Left lung (tissue), 10 donors: ENCODE results near the gene PDE8B. TPM values are rescaled to one million over a fixed set of nuclear protein-coding genes. Genes with fewer than 3 reads are reported as not detected.
A peak's percentile ranks its signal among the peaks of the same experiment; 100 is the strongest.

Source experiments
- ATAC-seq: fragments of 200-7000 bp; cut with Tn5 transposase; one replicate; pipeline ENCODE4 v1.9.1; 2020; ENCODE audit warnings: moderate library complexity
- DNase-seq, 4 donors: peaks; one replicate each; pipeline ENCODE4 v3.0.0-alpha.2; 2013 to 2020
- H3K27ac ChIP-seq, 2 donors: fragments of 200-600 bp; sonication (generic) in 1 of 2; one replicate each; pipeline versions ENCODE4 v1.5.0 to v1.8.0; 2020 to 2021
- H3K27me3 ChIP-seq, 2 donors: fragments of 200-600 bp; sonication (generic) in 1 of 2; one replicate each; pipeline versions ENCODE4 v1.5.0 to v1.8.0; 2020 to 2021
- H3K36me3 ChIP-seq, 2 donors: fragments of 200-600 bp; sonication (generic) in 1 of 2; one replicate each; pipeline versions ENCODE4 v1.5.0 to v1.8.0; 2020 to 2021
- H3K4me1 ChIP-seq, 2 donors: fragments of 200-600 bp; one replicate each; pipeline ENCODE4 v1.8.0; 2021
- H3K4me3 ChIP-seq, 2 donors: fragments of 200-600 bp; sonication (generic) in 1 of 2; one replicate each; pipeline versions ENCODE4 v1.5.0 to v1.8.0; 2020 to 2021; ENCODE audit warnings: mild to moderate bottlenecking in 1 of 2
- H3K9me3 ChIP-seq, 2 donors: fragments of 200-600 bp; sonication (generic) in 1 of 2; one replicate each; pipeline versions ENCODE4 v1.5.0 to v1.8.0; 2020 to 2021
- intact Hi-C, 2 donors: fragments of 100-400 bp; cut with DNase I; formaldehyde crosslinking; loops; one replicate each; pipeline versions ENCODE4 v1.11.2 to v1.14.2; 2022
- polyA plus RNA-seq, 6 donors: library from polyadenylated mRNA; unstranded; fragments of 120-200 nt; gene quantifications; one replicate each; pipeline ENCODE4 v1.2.1, GENCODE V29; 2013; ENCODE audit not compliant: insufficient read length in 6 of 6
- total RNA-seq, 2 donors: library from RNA; stranded (reverse); fragmentation: NEBNext Ultra II Directional; extraction: Animal tissue kit (Norgen Biotek cat#: 25700); gene quantifications; one replicate each; pipeline ENCODE4 v1.2.1, GENCODE V29; 2021
- TF ChIP-seq, protein P1 (sequence below), 2 donors: fragments of 200-600 bp; sonication (generic) in 1 of 2; IDR thresholded peaks; one replicate each; pipeline versions ENCODE4 v1.5.0 to v1.8.0; 2021; ENCODE audit warnings: antibody characterized with exemption in 2 of 2
- donor health status: DM: no; HTN: yes; CAD: no.
- donor health status: DM: no; HTN: no; CAD: no.

The PDE8B gene
- total and polyA plus RNA-seq, 8 donors, result 3.3 to 8.7 (median 6.5) TPM

DNA sequence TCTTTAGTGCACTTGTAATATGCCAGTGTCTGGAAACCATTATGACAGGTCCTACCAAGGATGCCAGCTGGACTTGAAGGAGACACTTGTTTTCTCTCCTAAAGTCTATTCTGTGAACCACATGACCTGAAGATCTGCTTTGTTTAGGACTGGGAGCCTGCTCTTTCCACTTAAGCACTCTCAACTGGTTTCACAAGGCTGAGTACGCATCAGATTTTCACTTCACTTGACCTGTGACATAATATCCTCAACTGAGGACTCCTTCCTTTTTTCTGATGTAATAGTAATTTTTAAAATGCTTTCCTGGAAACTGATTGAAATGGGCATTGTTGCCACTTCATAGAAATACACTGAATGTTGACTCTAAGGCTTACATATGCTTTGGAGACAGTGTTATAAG, 52.2 kb downstream of the PDE8B start:
- Histone ChIP-seq H3K4me1 (no peaks in the 10 kb centered on the region), H3K4me3 (no peak overlapping the region), H3K36me3 (no peaks in the 10 kb centered on the region), H3K9me3 (no peaks in the 10 kb centered on the region), H3K27me3 (no peaks in the 10 kb centered on the region), H3K27ac (no peak overlapping the region)
- ATAC-seq (peak; percentile 85), DNase-seq (no peak)
- intact Hi-C loops, result no loop called here
- TF ChIP-seq, protein P1, sequence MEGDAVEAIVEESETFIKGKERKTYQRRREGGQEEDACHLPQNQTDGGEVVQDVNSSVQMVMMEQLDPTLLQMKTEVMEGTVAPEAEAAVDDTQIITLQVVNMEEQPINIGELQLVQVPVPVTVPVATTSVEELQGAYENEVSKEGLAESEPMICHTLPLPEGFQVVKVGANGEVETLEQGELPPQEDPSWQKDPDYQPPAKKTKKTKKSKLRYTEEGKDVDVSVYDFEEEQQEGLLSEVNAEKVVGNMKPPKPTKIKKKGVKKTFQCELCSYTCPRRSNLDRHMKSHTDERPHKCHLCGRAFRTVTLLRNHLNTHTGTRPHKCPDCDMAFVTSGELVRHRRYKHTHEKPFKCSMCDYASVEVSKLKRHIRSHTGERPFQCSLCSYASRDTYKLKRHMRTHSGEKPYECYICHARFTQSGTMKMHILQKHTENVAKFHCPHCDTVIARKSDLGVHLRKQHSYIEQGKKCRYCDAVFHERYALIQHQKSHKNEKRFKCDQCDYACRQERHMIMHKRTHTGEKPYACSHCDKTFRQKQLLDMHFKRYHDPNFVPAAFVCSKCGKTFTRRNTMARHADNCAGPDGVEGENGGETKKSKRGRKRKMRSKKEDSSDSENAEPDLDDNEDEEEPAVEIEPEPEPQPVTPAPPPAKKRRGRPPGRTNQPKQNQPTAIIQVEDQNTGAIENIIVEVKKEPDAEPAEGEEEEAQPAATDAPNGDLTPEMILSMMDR (IDR thresholded peaks at IDR 0.05), result no peak

DNA sequence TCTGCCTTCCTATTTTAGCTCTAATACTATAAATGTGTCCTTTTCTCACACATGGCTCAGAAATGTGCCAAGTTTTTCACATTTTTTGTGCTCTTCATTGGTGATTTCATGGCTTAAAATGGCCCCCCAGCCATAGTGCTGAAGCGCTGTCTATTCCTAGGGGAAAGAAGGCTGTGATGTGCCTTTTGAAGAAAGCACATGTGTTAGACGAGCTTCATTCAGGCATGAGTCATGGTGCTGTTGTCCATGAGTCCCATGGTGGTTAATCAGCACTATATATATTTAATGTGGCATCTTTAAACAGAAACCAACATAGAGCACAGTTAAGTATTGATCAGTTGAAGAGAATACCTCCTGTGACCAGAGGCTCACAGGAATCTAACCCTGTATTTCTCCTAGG, 55.8 kb downstream of the PDE8B start:
- DNase-seq (no peak), ATAC-seq (no peak)
- intact Hi-C loops, result no loop called here
- TF ChIP-seq, protein P1 (IDR thresholded peaks at IDR 0.05), result no peak
- H3K9me3 ChIP-seq, result no peaks in the 10 kb centered on the region
- H3K4me3 ChIP-seq, result no peak overlapping the region
- no peak overlapping the region for H3K27ac ChIP-seq
- H3K27me3 ChIP-seq, result no peaks in the 10 kb centered on the region
- no peaks in the 10 kb centered on the region for H3K36me3 ChIP-seq
- no peaks in the 10 kb centered on the region for H3K4me1 ChIP-seq

DNA sequence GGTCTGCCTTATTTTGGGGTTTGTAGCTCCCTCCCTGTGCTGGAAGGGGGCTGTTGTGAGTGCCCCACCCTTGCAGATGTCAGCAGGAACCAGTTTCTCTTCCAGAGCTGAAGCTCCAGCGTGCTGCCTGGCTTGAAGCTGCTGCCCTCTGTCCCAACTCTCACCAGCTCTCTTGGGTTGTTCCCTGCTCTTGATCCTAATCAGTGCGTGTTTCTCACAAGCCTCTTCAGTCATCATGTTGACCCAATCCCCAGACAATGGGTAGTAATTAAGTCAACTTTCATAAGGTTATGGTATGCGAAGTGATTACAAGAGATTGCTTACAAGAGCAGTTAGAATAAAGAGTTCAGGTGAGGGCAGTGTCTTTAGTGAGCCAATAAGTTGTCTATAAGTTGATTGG, 57.0 kb downstream of the PDE8B start:
- DNase-seq (no peak), ATAC-seq (no peak)
- Histone ChIP-seq H3K9me3 (no peaks in the 10 kb centered on the region), H3K36me3 (no peaks in the 10 kb centered on the region), H3K27ac (no peak overlapping the region), H3K27me3 (no peaks in the 10 kb centered on the region), H3K4me1 (no peaks in the 10 kb centered on the region), H3K4me3 (no peak overlapping the region)
- intact Hi-C loops, result no loop called here
- TF ChIP-seq, protein P1 (IDR thresholded peaks at IDR 0.05), result no peak

DNA sequence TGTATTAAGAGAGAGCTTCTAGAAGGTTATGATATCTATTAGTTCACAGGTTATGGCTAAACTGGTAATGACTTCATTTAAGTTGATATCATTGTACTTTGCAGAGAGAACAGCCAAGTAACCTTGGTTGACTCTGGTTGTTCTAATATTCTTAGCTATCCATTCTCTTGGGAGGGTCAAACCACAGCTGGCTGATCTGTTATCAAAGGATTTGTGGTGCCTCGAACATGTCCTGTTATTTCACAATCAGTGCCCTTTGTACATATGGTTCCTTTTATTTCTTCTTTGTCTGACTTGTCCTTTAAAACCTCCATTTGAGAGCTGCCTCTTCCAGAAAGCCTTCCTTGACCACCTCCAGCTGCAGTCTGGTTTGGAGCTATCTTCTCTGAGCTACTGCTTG, 61.7 kb downstream of the PDE8B start:
- Histone ChIP-seq H3K36me3 (no peaks in the 10 kb centered on the region), H3K9me3 (no peaks in the 10 kb centered on the region), H3K4me1 (no peaks in the 10 kb centered on the region), H3K27me3 (no peaks in the 10 kb centered on the region), H3K4me3 (no peak overlapping the region), H3K27ac (no peak overlapping the region)
- no peak for DNase-seq
- TF ChIP-seq, protein P1 (IDR thresholded peaks at IDR 0.05), result no peak
- intact Hi-C loops, result no loop called here
- no peak for ATAC-seq

DNA sequence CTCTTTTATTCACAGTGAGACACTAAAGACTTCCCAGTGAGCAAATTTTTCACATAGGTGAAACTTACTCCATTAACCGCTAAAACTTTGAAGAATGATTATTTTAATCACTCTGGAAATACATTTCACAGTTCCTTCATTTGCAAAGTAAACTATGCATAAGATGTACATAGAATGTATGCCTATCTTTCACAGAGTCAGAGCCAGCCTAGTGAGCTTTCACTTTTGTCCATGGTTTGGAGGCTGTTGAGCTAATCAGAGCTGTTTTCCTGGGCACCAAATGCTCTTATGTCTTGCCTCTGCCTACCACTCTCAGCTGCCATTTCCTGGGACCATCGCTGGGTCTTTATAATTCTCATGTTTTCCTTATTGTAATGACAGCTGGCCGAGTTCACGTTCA, 67.3 kb downstream of the PDE8B start:
- H3K36me3 ChIP-seq, result no peaks in the 10 kb centered on the region
- H3K9me3 ChIP-seq, result no peaks in the 10 kb centered on the region
- no peak for ATAC-seq
- intact Hi-C loops, result no loop called here
- H3K27ac ChIP-seq, result no peak overlapping the region
- TF ChIP-seq, protein P1 (IDR thresholded peaks at IDR 0.05), result no peak
- H3K27me3 ChIP-seq, result no peaks in the 10 kb centered on the region
- no peaks in the 10 kb centered on the region for H3K4me1 ChIP-seq
- H3K4me3 ChIP-seq, result no peak overlapping the region
- no peak for DNase-seq
